Measurements from ENCODE around the gene KNDC1. TPM values are rescaled to one million over a fixed set of nuclear protein-coding genes. Genes with fewer than 3 reads are reported as not detected.

Gene KNDC1
- total RNA-seq, 6 experiments from 2014 or later: 0.54 to 11.6 (median 8.2) TPM

- no peaks in the 10 kb centered on the region for H3K4me1 ChIP-seq
- no peaks in the 10 kb centered on the region for H3K9me3 ChIP-seq
- no peak overlapping the region for H3K27ac ChIP-seq
- DNase-seq: peak in 1 of 3 donors; percentile 49
- no peak for ATAC-seq
- 67% methylated on average over 3 of the region's 9 CpGs for WGBS (ENCODE audit: insufficient coverage, low coverage, low lambda C conversion rate, missing lambda C conversion rate)
- H3K4me3 ChIP-seq: no peak overlapping the region
- TF ChIP-seq, protein P1, sequence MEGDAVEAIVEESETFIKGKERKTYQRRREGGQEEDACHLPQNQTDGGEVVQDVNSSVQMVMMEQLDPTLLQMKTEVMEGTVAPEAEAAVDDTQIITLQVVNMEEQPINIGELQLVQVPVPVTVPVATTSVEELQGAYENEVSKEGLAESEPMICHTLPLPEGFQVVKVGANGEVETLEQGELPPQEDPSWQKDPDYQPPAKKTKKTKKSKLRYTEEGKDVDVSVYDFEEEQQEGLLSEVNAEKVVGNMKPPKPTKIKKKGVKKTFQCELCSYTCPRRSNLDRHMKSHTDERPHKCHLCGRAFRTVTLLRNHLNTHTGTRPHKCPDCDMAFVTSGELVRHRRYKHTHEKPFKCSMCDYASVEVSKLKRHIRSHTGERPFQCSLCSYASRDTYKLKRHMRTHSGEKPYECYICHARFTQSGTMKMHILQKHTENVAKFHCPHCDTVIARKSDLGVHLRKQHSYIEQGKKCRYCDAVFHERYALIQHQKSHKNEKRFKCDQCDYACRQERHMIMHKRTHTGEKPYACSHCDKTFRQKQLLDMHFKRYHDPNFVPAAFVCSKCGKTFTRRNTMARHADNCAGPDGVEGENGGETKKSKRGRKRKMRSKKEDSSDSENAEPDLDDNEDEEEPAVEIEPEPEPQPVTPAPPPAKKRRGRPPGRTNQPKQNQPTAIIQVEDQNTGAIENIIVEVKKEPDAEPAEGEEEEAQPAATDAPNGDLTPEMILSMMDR (IDR thresholded peaks at IDR 0.05): no peak
- TF ChIP-seq POLR2A (IDR thresholded peaks at IDR 0.05): no peak
- intact Hi-C loops (cut with DNase I): no loop called here
- H3K27me3 ChIP-seq: no peaks in the 10 kb centered on the region
- no peaks in the 10 kb centered on the region for H3K36me3 ChIP-seq
Observed at GRCh38 chr10:133197786-133198185, 37.8 kb downstream of the KNDC1 start.

GRCh38 chr10:133198206-133198605 is 38.2 kb downstream of the KNDC1 start:
- H3K36me3 ChIP-seq: no peaks in the 10 kb centered on the region
- no peaks in the 10 kb centered on the region for H3K27me3 ChIP-seq
- WGBS (ENCODE audit: insufficient coverage, low coverage, low lambda C conversion rate, missing lambda C conversion rate): 93% methylated on average over 9 of the region's 26 CpGs
- TF ChIP-seq POLR2A (IDR thresholded peaks at IDR 0.05): no peak
- TF ChIP-seq, protein P1 (IDR thresholded peaks at IDR 0.05): no peak
- no peak for DNase-seq
- no peaks in the 10 kb centered on the region for H3K9me3 ChIP-seq
- no peak for ATAC-seq
- H3K4me3 ChIP-seq: no peak overlapping the region
- intact Hi-C loops (cut with DNase I): no loop called here
- no peaks in the 10 kb centered on the region for H3K4me1 ChIP-seq
- no peak overlapping the region for H3K27ac ChIP-seq

DNA sequence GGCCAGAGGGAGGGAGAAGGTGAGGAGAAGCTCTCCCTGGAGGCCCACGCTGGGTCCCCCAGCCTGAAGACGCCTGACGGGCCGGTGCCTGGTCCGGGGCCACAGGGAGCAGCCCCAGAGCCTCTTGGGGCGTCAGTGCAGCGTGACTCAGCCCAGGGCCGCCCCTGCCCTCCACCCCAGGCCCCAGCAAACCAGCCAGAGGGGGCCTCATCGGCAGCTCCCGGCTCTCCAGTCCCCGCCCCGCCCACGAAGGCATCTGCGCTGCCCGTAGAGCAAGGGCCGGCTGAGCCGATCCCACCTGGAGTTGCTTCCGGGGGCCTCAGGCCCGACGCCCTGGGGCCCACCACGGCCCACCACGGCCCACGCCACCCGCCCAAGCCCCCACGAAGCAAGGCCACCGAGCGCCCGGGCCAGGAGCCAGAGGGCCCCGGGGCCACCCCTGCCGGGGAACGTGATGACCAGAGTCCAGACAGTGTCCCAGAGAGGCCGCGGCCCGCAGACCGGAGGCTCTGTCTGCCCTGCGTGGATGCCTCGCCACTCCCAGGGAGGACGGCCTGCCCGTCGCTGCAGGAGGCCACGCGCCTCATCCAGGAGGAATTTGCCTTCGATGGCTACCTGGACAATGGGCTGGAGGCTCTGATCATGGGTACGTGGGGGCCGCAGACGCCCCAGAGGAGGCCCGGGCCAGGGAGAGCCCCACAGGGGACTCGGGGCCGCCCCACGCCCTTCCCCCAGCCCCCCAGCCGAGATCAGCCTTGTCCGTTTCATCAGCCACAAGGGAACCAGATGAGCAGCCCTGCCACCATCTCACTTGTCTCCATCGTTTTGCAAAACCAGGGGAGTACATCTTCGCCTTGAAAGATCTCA is 38.8 kb downstream of the KNDC1 start:
- no peak overlapping the region for H3K4me3 ChIP-seq
- intact Hi-C loops (cut with DNase I): no loop called here
- WGBS (ENCODE audit: insufficient coverage, low coverage, low lambda C conversion rate, missing lambda C conversion rate): 47% methylated on average over 6 of the region's 54 CpGs
- H3K4me1 ChIP-seq: no peaks in the 10 kb centered on the region
- no peaks in the 10 kb centered on the region for H3K36me3 ChIP-seq
- H3K27me3 ChIP-seq: no peaks in the 10 kb centered on the region
- TF ChIP-seq, protein P1 (IDR thresholded peaks at IDR 0.05): no peak
- no peak for TF ChIP-seq POLR2A (IDR thresholded peaks at IDR 0.05)
- ATAC-seq: no peak
- DNase-seq: no peak
- H3K27ac ChIP-seq: no peak overlapping the region
- no peaks in the 10 kb centered on the region for H3K9me3 ChIP-seq

- 67% methylated on average over 5 of the region's 13 CpGs for WGBS (ENCODE audit: insufficient coverage, low coverage, low lambda C conversion rate, missing lambda C conversion rate)
- no peak for ATAC-seq
- H3K4me1 ChIP-seq: no peaks in the 10 kb centered on the region
Observed at GRCh38 chr10:133199488-133199885, 39.5 kb downstream of the KNDC1 start.

More at GRCh38 chr10:133199488-133199885, 39.5 kb downstream of the KNDC1 start:
- intact Hi-C loops (cut with DNase I): no loop called here
- no peaks in the 10 kb centered on the region for H3K9me3 ChIP-seq
- H3K27ac ChIP-seq: no peak overlapping the region
- no peak overlapping the region for H3K4me3 ChIP-seq
- no peaks in the 10 kb centered on the region for H3K36me3 ChIP-seq
- H3K27me3 ChIP-seq: no peaks in the 10 kb centered on the region
- no peak for DNase-seq
- no peak for TF ChIP-seq POLR2A (IDR thresholded peaks at IDR 0.05)
- TF ChIP-seq, protein P1 (IDR thresholded peaks at IDR 0.05): no peak

Data from right lobe of liver (tissue), 6 donors.